Measurements from ENCODE around the gene TSEN2.

GRCh38 chr3:12487336-12487735 lies 3.1 kb downstream of the TSEN2 start:
- TF ChIP-seq EP300 (IDR thresholded peaks at IDR 0.05; ENCODE audit: borderline replicate concordance) (no peak), TCF12 (IDR thresholded peaks at IDR 0.05; ENCODE audit: low read depth) (no peak), YY1 (IDR thresholded peaks at IDR 0.05; ENCODE audit: low read depth) (no peak), FOXM1 (IDR thresholded peaks at IDR 0.05; ENCODE audit: borderline replicate concordance, low read depth) (no peak), TAF1 (IDR thresholded peaks at IDR 0.05; ENCODE audit: low read depth) (no peak)
- TF ChIP-seq, protein P1, sequence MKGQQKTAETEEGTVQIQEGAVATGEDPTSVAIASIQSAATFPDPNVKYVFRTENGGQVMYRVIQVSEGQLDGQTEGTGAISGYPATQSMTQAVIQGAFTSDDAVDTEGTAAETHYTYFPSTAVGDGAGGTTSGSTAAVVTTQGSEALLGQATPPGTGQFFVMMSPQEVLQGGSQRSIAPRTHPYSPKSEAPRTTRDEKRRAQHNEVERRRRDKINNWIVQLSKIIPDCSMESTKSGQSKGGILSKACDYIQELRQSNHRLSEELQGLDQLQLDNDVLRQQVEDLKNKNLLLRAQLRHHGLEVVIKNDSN (IDR thresholded peaks at IDR 0.05) = no peak

Measured in Ishikawa (cell line).